Neutrophil (primary cell): ENCODE data around the gene RGS1.

ENCODE experiments used
- H3K27ac ChIP-seq: fragments of 200-600 bp; sonication (generic); 2 replicates; pipeline ENCODE4 v1.5.1; 2016; ENCODE audit warnings: mild to moderate bottlenecking, moderate library complexity
- H3K27me3 ChIP-seq: fragments of 200-600 bp; sonication (generic); 2 replicates; pipeline ENCODE4 v1.6.0; 2016; ENCODE audit warnings: mild to moderate bottlenecking
- H3K36me3 ChIP-seq: fragments of 200-600 bp; sonication (generic); 2 replicates; pipeline ENCODE4 v1.5.1; 2017
- H3K4me1 ChIP-seq, 2 experiments: fragments of 200-600 bp in 1 of 2; sonication (generic) in 1 of 2; 1 replicate in 1 of 2; 2 replicates in 1 of 2; pipeline versions ENCODE4 v1.5.1 to v1.6.1; 2013 to 2016; ENCODE audit warnings: low read depth in 1 of 2, low read length in 1 of 2, mild to moderate bottlenecking in 1 of 2, moderate library complexity in 1 of 2; ENCODE audit not compliant: control insufficient read depth in 1 of 2, insufficient read depth in 1 of 2
- H3K4me3 ChIP-seq, 2 experiments: fragments of 200-600 bp in 1 of 2; sonication (generic) in 1 of 2; 1 replicate in 1 of 2; 2 replicates in 1 of 2; pipeline ENCODE4 v1.5.1; 2013 to 2016; ENCODE audit warnings: low read depth in 1 of 2, low read length in 1 of 2, mild to moderate bottlenecking in 1 of 2, moderate library complexity in 1 of 2
- H3K9me3 ChIP-seq: fragments of 200-600 bp; sonication (generic); 2 replicates; pipeline ENCODE4 v1.5.1; 2016
- TF ChIP-seq, protein P1 (sequence below): fragments of 200-600 bp; sonication (generic); IDR thresholded peaks from 2 replicates; pipeline ENCODE4 v1.5.1; 2016; ENCODE audit warnings: antibody characterized with exemption

Gene RGS1

DNA sequence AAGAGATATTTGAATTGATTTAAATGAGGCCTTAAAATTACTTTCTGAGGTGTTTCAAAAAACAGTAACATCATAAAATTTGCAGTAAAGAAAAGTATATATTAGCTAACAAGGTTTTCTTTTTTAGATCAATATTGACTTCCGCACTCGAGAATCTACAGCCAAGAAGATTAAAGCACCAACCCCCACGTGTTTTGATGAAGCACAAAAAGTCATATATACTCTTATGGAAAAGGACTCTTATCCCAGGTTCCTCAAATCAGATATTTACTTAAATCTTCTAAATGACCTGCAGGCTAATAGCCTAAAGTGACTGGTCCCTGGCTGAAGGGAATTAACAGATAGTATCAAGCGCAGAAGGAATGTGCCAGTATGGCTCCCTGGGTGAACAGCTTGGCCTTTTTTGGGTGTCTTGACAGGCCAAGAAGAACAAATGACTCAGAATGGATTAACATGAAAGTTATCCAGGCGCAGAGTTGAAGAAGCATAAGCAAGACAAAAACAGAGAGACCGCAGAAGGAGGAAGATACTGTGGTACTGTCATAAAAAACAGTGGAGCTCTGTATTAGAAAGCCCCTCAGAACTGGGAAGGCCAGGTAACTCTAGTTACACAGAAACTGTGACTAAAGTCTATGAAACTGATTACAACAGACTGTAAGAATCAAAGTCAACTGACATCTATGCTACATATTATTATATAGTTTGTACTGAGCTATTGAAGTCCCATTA, 3.6 kb downstream of the RGS1 start:
- no peaks in the 10 kb centered on the region for H3K27me3 ChIP-seq
- H3K4me1 ChIP-seq: peaks cover 0 to 16% of the 10 kb centered on the region in 2 experiments
- no peak overlapping the region for H3K27ac ChIP-seq
- H3K9me3 ChIP-seq: no peaks in the 10 kb centered on the region
- H3K4me3 ChIP-seq: no peak overlapping the region
- H3K36me3 ChIP-seq: no peaks in the 10 kb centered on the region
- TF ChIP-seq, protein P1, sequence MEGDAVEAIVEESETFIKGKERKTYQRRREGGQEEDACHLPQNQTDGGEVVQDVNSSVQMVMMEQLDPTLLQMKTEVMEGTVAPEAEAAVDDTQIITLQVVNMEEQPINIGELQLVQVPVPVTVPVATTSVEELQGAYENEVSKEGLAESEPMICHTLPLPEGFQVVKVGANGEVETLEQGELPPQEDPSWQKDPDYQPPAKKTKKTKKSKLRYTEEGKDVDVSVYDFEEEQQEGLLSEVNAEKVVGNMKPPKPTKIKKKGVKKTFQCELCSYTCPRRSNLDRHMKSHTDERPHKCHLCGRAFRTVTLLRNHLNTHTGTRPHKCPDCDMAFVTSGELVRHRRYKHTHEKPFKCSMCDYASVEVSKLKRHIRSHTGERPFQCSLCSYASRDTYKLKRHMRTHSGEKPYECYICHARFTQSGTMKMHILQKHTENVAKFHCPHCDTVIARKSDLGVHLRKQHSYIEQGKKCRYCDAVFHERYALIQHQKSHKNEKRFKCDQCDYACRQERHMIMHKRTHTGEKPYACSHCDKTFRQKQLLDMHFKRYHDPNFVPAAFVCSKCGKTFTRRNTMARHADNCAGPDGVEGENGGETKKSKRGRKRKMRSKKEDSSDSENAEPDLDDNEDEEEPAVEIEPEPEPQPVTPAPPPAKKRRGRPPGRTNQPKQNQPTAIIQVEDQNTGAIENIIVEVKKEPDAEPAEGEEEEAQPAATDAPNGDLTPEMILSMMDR: no peak

DNA sequence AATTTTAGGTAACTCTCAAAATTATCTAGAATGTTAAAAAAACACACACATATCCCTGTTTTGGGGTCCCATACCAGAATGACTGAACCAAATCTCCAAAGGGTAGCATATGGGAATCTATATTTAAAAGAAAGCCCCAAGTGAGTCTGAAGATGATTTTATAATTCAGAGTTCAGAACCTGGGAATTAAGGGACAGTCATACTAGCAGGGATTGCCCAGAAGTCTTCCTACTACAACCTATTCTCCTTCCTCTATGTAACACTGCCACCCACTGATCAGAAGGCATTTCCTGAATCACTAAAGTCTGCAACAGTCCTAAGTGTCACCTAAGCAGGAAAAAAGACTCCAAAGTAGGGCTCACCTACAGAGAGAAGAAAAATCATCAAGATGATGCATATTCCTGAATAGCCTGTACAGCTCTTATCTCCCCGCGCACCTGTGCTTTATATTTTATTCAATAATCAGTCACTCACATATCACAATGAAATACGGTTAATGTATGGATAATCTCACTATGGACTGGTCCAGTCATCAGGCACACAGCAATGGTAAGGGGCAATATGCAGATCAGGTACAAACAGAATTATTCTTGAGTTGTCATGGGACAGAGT, 4.9 kb downstream of the RGS1 start:
- Histone ChIP-seq H3K36me3 (no peaks in the 10 kb centered on the region), H3K9me3 (no peaks in the 10 kb centered on the region), H3K4me3 (no peak overlapping the region), H3K27ac (no peak overlapping the region), H3K4me1 (peaks cover 0 to 11% of the 10 kb centered on the region in 2 experiments), H3K27me3 (no peaks in the 10 kb centered on the region)
- TF ChIP-seq, protein P1: no peak

DNA sequence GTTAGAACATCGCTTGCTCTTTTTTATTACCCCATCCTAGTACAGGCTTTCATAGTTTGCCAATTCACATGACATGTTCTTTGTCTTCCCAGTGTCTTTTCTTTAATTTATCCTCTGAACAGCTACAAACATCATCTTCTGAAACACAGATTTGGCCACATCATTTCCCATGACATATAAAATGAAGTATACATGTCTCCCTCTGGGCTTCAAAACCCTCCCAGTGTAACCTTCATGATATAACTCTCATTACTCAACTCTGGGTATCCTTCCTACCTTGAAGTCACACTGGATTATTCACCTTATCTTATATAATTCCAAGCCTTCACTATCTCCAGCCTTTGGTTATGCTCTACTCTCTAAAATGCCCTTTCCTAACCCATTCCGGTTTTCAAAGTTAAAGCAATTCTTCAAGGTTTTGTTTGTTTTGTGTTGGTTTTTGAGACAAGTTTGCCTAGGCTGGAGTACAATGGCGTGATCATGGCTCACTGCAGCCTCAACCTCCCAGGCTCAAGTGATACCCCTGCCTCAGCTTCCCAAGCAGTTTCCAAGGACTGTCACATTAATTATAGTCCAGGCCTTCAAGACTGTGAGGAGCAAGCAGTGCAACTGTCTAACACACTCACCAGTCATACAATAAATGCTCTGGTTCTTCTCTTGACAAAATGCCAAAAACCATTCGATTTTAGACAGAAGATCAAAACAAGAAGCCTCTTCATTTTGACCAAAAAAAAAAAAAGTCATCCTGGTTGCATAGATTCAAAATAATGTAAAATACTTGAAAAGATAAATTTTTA, 5.8 kb downstream of the RGS1 start:
- TF ChIP-seq, protein P1: no peak

DNA sequence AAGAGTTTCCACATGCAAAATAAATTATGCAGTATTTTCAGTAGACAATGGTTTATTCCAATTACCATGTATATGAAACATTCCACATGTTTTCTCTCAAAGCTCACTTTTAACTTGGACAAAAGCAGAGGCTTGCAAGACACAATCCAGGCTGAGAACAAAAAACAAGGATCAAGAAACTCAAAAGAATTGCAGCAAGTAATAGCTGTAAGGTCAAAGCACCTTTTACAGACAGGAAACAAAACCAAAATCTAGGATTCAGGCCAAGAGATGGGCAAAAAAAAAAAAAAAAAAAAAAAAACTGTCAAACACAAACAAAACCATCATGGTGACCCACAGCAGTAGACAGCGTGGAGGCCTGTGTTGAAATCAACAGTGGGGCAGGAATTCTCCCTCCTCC, 9.3 kb downstream of the RGS1 start:
- no peaks in the 10 kb centered on the region for H3K9me3 ChIP-seq
- H3K27ac ChIP-seq: no peak overlapping the region
- no peaks in the 10 kb centered on the region for H3K27me3 ChIP-seq
- TF ChIP-seq, protein P1: no peak
- no peak overlapping the region for H3K4me3 ChIP-seq
- no peaks in the 10 kb centered on the region for H3K4me1 ChIP-seq
- no peaks in the 10 kb centered on the region for H3K36me3 ChIP-seq

More for the DNA sequence above, 5.8 kb downstream of the RGS1 start:
- H3K27me3 ChIP-seq: no peaks in the 10 kb centered on the region
- no peaks in the 10 kb centered on the region for H3K36me3 ChIP-seq
- H3K27ac ChIP-seq: no peak overlapping the region
- no peak overlapping the region for H3K4me3 ChIP-seq
- peaks cover 0 to 3% of the 10 kb centered on the region in 2 experiments for H3K4me1 ChIP-seq
- H3K9me3 ChIP-seq: no peaks in the 10 kb centered on the region

DNA sequence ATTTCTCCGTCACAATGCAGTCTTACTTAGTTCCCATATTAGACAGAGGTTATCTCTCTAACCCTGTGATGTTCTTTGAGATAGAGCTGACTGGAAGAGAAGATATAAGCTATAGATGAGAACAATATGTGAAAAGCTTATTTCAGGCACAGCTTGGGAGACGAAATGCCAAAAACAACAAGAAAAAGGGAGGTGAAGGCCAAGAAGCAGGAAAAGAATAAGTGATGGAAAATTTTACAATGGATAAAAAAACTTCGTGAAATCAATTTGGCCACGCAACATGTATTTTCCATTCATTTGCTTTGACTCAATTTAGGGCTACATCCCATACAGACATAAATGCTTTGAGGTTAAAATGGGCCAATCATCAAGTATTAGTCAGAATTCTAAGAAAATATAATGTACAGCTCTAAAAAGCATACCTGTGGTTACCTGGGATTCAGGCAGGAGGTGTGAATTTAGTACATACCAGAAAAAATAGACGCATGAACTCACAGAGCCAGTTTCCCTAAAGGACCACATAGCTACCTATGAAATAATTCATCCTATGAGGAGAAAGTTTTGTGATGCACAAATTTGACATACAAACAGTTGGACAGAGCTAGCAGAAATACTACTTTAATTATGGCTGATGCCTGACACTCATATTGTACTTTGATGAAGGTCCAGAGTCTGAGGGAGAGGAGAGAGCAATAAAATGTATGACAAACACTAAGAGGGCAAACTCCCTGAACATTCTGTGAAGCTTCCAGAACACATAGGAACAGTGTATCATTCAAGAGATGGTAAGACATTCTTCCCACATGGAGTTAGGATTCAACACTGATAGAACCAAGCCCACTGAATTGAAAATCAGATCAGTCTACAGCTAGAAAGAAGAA, 12.1 kb downstream of the RGS1 start:
- Histone ChIP-seq H3K36me3 (no peaks in the 10 kb centered on the region), H3K27ac (no peak overlapping the region), H3K4me3 (no peak overlapping the region), H3K4me1 (no peaks in the 10 kb centered on the region), H3K27me3 (no peaks in the 10 kb centered on the region), H3K9me3 (no peaks in the 10 kb centered on the region)
- TF ChIP-seq, protein P1: no peak
